Pancreas (tissue), 10 donors: ENCODE results near the gene POU5F1. TPM values are rescaled to one million over a fixed set of nuclear protein-coding genes. Genes with fewer than 3 reads are reported as not detected.

Source experiments
- ATAC-seq, 4 donors: fragments of 200-7000 bp; cut with Tn5 transposase; one replicate each; pipeline versions ENCODE4 v1.8.0 to v1.9.1; 2020; ENCODE audit warnings: mild to moderate bottlenecking in 4 of 4, moderate library complexity in 4 of 4
- DNase-seq, 6 donors: peaks; one replicate each; pipeline ENCODE4 v3.0.0-alpha.2; 2020
- FAIRE-seq: peaks from 2 replicates; lab custom pipeline; 2012; peaks lifted over from hg19 to GRCh38; lab: Jason Lieb, UNC
- H3K27ac ChIP-seq, 4 donors: fragments of 200-600 bp; sonication (generic); 1 replicate in 3 of 4; 2 replicates in 1 of 4; pipeline versions ENCODE4 v1.5.0 to v1.8.0; 2020
- H3K27me3 ChIP-seq, 4 donors: fragments of 200-600 bp; one replicate each; pipeline ENCODE4 v1.8.0; 2021
- H3K36me3 ChIP-seq, 3 donors: fragments of 200-600 bp; sonication (generic) in 1 of 3; one replicate each; pipeline versions ENCODE4 v1.5.0 to v1.8.0; 2020 to 2021
- H3K4me1 ChIP-seq, 3 donors: fragments of 200-600 bp; one replicate each; pipeline ENCODE4 v1.8.0; 2021
- H3K4me3 ChIP-seq, 4 donors: fragments of 200-600 bp; sonication (generic) in 2 of 4; one replicate each; pipeline versions ENCODE4 v1.5.0 to v1.8.0; 2020 to 2021
- H3K9me3 ChIP-seq, 4 donors: fragments of 200-600 bp; one replicate each; pipeline ENCODE4 v1.8.0; 2021
- WGBS, 2 donors: extraction: QIAGEN DNeasy Blood & Tissue Kit; methylation state at CpG; one replicate each; pipeline ENCODE4 v1.1.7; 2013; 5-methylcytosine and 5-hydroxymethylcytosine counted together
- intact Hi-C, 3 donors: fragments of 100-400 bp; cut with DNase I; formaldehyde crosslinking; loops; one replicate each; pipeline versions ENCODE4 v1.11.1 to v1.14.2; 2022
- polyA plus RNA-seq, 2 donors: library from polyadenylated mRNA; stranded (reverse); fragments of 200-250 nt; gene quantifications; one replicate each; pipeline ENCODE4 v1.2.3, GENCODE V29; 2013
- total RNA-seq, 6 donors: library from RNA; stranded (reverse); fragmentation: NEBNext Ultra II Directional in 4 of 6; extraction: Animal tissue kit (Norgen Biotek cat#: 25700) in 4 of 6; gene quantifications; one replicate each; pipeline versions ENCODE4 v1.2.1 to v1.2.4, GENCODE V29; 2021 to 2023
- TF ChIP-seq, protein P1 (sequence below), 4 donors: fragments of 200-600 bp; sonication (generic) in 3 of 4; IDR thresholded peaks; one replicate each; pipeline versions ENCODE4 v1.5.0 to v1.8.0; 2021; ENCODE audit warnings: antibody characterized with exemption in 4 of 4
- donor health status: healthy with polysubstance abuse.
- donor health status: DM: no; HTN: no; CAD: no; lungs with moderate emphysema.
- donor health status: DM: no; HTN: no; CAD: no.
- donor health status: control.
- donor health status: control.
- donor health status: Bipolar disorder and iron deficiency.
- donor health status: DM: yes; HTN: yes; CAD: no.
- donor health status: DM: no; HTN: no; CAD: no.
- donor health status: DM: no; HTN: no; CAD: no.
- donor health status: DM: yes; HTN: yes; CAD: no.

The POU5F1 gene
- total and polyA plus RNA-seq, 8 donors = 1.1 to 32.1 (median 4.3) TPM

DNA sequence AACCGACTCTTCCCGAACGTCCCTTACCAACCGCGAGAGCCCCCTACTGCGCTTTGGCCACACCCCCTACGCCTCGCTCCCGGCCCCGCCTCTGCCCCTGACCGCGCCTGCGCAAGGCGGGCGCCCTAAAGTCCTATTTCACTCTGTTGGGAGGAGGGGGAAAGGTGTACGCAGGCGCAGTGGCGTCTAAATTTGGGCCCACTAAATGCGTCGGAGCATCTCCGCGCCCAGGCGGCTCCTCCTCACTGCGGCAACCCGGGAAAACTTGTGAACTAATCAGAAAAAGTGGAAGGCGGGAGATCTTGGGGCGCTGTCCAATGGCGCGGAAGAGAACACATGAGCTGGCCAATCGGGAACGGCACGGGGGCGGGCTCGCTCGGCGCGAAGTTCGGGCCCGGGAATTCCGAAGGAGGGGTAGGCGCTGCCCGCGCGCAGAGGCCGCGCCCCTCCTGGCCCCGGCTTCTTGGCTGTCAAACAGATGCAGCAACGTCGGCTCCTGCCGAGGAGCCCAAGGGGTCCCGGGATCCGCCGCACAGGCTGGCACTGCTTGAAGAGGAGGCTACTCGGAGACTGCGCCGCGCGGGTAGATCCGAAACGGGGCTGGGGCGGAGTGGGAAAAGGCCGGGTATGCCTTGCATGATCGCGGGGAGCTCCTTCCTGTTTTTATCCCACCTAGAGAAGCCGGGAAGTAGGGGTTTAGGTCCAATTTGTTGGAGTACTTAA lies 12.2 kb downstream of the POU5F1 start, which contains the start of gene TCF19:
TSS of gene TCF19 (plus strand) at position 450 of the 723 bp plus-strand sequence. CDS start 881 bp downstream, outside the sequence.
- DNase-seq = peak; percentile 98 to 99 (median 99)
- peak; percentile 87 for FAIRE-seq
- ATAC-seq = peak; percentile 88 to 98 (median 95)
- H3K4me3 ChIP-seq = peak within 1 kb of the TSS; percentile 18 to 61 (median 48)
- peaks cover 0 to 9% (median 4%) of the 10 kb centered on the region in 3 donors for H3K4me1 ChIP-seq
- no peaks in the 10 kb centered on the region for H3K27me3 ChIP-seq
- no peaks in the 10 kb centered on the region for H3K36me3 ChIP-seq
- H3K27ac ChIP-seq = peak within 1 kb of the TSS; percentile 48 to 69 (median 56)
- TF ChIP-seq, protein P1, sequence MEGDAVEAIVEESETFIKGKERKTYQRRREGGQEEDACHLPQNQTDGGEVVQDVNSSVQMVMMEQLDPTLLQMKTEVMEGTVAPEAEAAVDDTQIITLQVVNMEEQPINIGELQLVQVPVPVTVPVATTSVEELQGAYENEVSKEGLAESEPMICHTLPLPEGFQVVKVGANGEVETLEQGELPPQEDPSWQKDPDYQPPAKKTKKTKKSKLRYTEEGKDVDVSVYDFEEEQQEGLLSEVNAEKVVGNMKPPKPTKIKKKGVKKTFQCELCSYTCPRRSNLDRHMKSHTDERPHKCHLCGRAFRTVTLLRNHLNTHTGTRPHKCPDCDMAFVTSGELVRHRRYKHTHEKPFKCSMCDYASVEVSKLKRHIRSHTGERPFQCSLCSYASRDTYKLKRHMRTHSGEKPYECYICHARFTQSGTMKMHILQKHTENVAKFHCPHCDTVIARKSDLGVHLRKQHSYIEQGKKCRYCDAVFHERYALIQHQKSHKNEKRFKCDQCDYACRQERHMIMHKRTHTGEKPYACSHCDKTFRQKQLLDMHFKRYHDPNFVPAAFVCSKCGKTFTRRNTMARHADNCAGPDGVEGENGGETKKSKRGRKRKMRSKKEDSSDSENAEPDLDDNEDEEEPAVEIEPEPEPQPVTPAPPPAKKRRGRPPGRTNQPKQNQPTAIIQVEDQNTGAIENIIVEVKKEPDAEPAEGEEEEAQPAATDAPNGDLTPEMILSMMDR (IDR thresholded peaks at IDR 0.05) = no peak
- no peaks in the 10 kb centered on the region for H3K9me3 ChIP-seq
- 0% methylated on average over 65 of the region's 65 CpGs for WGBS, 2 donors
- intact Hi-C loops = no loop called here

DNA sequence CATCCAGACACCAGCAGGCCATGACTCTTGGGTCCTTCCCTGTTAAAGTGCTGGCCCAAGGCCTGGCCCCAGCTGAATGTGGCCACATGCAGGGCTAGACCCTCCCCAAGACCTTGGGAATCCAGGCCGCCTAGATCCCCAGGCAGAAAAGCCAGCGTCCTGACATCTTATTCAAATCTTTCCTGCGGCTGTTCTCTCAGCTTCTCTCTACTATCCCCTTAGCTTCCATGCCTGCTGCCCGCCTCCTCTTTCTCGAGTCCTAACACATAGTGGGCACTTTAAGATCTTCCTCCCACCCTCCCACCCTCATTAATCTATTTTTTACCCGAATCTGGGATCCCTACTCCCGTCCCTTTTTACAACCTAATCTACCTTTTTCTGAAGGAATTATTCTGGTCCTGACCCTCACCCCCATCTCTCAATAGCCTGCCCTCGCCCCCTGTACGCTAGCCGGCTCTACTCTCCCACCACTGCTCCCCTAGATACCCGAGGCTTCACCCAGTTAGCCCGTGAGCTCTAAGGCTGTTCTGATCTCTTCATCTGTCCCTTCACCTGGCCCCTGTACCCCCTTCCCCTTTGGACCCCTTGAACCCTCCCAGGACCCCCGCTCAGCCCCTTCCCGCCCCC lies 12.9 kb downstream of the POU5F1 start, which contains the start of gene CCHCR1:
TSS of gene CCHCR1 (minus strand) at position 290 of the 627 bp plus-strand sequence. CDS start at position 88, 202 bp downstream.
- Histone ChIP-seq H3K9me3 (no peaks in the 10 kb centered on the region), H3K27ac (peak within 1 kb of the TSS; percentile 48 to 69 (median 56)), H3K4me3 (peak within 1 kb of the TSS; percentile 18 to 61 (median 48)), H3K4me1 (peaks cover 0 to 9% (median 4%) of the 10 kb centered on the region in 3 donors), H3K36me3 (no peaks in the 10 kb centered on the region), H3K27me3 (no peaks in the 10 kb centered on the region)
- TF ChIP-seq, protein P1 (IDR thresholded peaks at IDR 0.05) = no peak
- DNase-seq (no peak), ATAC-seq (peak in 1 of 4 donors; percentile 45), FAIRE-seq (no peak)
- intact Hi-C loops = no loop called here
- WGBS, 2 donors = 3 to 4% methylated on average over 14 of the region's 14 CpGs

DNA sequence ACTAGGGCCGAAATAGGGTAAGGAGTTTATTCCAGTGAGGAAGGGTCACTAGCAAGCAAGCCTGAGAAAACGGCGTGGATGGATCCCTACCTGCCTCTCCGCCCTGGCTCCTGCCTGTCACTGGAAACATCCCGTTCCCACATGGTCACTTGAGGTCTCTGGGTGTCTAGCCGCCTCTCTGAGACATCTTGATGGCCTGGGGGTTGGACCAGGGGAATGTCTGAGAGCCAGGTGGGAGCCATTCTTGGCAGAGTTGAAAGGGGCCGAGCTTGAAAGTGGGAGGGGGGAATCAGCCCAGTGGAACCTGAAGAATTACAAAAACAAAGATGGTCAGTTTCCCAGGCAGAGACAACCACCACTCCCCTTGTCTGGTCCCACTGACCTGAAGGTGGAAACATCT lies 13.8 kb downstream of the POU5F1 start:
- Histone ChIP-seq H3K4me1 (peaks cover 0 to 9% (median 4%) of the 10 kb centered on the region in 3 donors), H3K9me3 (no peaks in the 10 kb centered on the region), H3K36me3 (no peaks in the 10 kb centered on the region), H3K27ac (no peak overlapping the region), H3K27me3 (no peaks in the 10 kb centered on the region), H3K4me3 (no peak overlapping the region)
- DNase-seq (no peak), ATAC-seq (no peak), FAIRE-seq (no peak)
- intact Hi-C loops = no loop called here
- 91 to 93% methylated on average over 7 of the region's 7 CpGs for WGBS, 2 donors
- TF ChIP-seq, protein P1 (IDR thresholded peaks at IDR 0.05) = no peak

DNA sequence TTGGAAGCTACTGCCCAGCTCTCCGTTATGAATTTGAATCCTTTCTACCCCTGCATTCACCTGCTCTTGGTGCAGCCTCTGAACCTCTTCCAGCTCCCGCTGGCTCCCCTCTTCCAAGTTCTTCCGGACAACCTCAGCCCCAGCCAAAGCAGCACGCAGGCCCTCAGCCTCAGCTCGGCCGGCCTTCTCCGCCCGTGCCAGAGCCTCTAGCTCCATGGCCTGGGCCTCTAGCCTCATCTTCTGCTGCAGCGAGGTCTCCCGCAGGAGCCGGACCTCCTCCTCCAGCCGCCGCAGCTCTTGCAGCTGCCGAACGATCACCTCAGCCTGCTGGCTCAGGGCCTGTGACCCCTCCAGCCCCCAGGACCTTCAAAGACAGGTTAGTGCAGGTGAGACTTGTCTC lies 16.0 kb downstream of the POU5F1 start:
- FAIRE-seq (no peak), ATAC-seq (no peak), DNase-seq (no peak)
- H3K36me3 ChIP-seq = peaks cover 0 to 4% (median 0%) of the 10 kb centered on the region in 3 donors
- WGBS, 2 donors = 96 to 97% methylated on average over 15 of the region's 15 CpGs
- TF ChIP-seq, protein P1 (IDR thresholded peaks at IDR 0.05) = no peak
- no peaks in the 10 kb centered on the region for H3K27me3 ChIP-seq
- no peaks in the 10 kb centered on the region for H3K9me3 ChIP-seq
- no peak overlapping the region for H3K27ac ChIP-seq
- peaks cover 0 to 9% (median 4%) of the 10 kb centered on the region in 3 donors for H3K4me1 ChIP-seq
- intact Hi-C loops = no loop called here
- H3K4me3 ChIP-seq = no peak overlapping the region
